ENCODE data around the gene NT5DC1.

Gene NT5DC1

DNA sequence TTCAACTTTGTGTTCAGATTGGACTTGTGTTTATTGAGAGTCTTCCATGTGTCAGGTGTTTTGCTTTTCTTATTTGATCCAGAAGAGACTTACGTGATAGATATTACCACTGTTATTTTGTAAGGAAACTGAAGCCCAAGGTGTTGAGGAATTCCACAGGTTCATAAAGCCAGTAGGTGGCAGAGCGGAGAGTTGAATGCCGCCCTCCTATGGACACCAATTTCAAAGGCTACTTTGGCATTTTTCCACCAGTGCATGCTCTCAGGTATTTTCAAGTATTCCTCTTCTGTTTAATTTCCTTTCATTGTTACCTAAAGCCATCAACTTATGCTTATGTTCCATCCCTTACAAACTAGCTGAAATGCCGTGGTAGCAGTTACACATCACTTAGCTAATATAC is 39.3 kb downstream of the NT5DC1 start:
- no peak for DNase-seq (ENCODE audit: low spot score)

DNA sequence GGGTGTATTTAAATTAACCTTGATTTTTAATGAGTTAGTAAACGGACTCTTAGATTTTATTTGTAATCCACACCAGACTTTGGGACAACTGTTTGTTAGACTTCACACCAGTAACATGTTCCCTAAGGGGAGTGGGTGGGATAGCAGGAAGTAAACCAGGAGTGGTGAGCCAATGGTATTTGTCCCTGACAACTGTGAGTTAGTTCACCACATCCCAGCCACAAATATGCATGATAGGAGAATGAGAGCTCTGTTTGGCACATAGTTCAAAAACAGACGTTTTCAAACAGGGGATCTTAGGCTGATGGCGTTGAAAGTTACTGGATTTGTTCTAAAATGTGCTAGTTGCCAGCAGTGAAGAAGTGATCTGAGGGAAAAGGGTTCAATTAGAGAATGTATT is 44.0 kb downstream of the NT5DC1 start:
- no peak for DNase-seq (ENCODE audit: low spot score)

- no peak for DNase-seq (ENCODE audit: low spot score)
These were observed 45.4 kb downstream of the NT5DC1 start for GRCh38 chr6:116145803-116146675.

- DNase-seq (ENCODE audit: low spot score) = no peak
These were observed 52.0 kb downstream of the NT5DC1 start for GRCh38 chr6:116152620-116153019.

GRCh38 chr6:116154887-116155286 is 54.2 kb downstream of the NT5DC1 start:
- no peak for DNase-seq (ENCODE audit: low spot score)

- DNase-seq (ENCODE audit: low spot score) = no peak
These were observed 56.0 kb downstream of the NT5DC1 start for GRCh38 chr6:116156405-116157326.

DNA sequence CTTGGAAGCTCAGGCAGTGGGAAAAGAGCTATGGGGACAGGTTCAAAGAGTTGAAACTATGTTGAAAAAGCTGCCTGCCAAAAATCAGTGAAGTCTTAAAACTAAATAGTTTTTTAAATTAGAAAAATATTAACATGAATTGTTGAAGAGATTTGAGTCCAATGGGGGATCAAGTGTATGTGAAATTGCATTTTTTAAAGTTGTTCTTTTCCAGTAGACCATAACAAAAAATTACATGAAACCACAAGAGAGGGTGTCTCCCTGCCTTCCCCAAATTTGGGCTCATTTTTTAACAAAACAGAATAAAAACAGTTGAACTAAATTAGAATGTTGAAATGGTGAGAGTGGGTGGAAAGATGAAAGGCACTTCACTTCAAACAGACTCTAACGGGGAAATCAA is 56.7 kb downstream of the NT5DC1 start:
- DNase-seq (ENCODE audit: low spot score) = no peak

DNA sequence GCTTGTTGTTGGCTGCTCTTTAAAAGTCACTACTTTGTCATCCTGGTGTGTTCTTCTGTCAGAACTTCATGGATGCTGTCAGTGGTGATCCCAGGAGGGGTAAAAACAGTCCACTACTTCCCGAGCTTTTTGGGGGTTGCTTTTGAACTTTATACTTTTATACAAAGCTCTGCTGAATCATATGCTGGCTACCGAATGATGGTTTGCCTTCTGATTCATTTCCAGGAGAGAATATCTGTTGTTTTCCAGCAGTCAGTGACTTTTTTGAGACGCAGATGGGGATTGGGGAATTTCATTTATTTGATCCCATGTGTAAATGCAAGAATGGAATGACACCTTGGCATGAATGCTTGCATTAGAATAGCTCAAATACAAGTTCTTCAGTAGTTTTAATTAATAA is 58.0 kb downstream of the NT5DC1 start:
- no peak for DNase-seq (ENCODE audit: low spot score)

GRCh38 chr6:116159782-116160524 is 59.3 kb downstream of the NT5DC1 start:
- no peak for DNase-seq (ENCODE audit: low spot score)

DNA sequence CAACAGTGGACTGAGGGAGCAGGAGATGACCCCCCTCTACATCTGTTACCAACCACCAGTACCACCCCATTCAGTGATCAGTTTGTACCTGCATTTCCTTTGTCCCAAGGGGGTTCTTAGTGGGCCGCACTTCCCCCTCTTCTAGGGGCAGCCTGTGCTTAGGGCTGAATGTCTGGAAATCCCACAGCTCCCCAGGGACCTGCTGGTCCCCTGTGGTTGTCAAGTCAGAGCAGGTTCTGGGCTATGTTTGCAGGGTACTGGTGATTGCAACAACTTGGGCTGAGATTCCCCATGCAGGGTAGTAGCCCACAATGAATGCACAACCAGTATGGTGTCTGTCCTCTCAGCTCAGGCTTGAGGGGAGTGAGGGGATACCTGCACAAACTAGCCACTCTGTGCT is 64.9 kb downstream of the NT5DC1 start:
- DNase-seq (ENCODE audit: low spot score) = no peak

DNA sequence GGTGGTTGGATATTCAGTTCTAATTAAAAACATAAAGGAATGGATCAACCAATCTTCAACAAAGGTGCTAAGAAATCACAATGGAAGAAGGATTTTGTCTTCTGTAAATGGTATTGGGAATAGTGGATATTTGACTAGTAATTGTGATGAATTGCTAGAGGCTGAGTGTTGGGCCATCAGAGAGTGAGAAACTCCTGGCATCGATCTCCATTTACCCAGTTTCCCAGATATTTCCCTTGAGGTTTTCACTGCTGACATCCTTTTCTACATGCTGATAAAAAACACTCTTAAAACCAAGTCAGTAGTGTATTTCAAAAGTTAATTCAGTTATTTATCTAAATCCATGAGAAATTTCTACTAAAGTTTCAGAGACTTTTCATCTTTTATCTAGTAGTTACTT is 65.7 kb downstream of the NT5DC1 start:
- no peak for DNase-seq (ENCODE audit: low spot score)

DNA sequence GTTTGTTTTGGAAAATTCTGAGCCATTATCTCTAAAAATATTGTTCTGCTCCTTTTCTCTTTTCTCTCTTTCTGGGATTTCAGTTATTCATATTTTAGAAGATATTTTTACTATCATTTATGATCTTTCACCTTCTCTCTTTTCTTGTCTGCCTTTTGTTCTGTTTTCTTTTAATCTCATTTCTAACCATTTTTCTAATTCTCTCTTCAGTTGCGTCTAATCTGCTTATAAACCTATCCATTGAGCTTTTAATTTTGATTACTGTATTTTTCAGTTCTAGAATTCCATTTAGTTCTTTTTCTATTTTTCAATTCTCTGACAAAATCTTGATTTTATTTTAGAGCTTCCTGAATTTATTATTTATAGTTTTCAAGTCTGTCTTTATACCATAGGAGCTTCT is 67.5 kb downstream of the NT5DC1 start:
- DNase-seq (ENCODE audit: low spot score) = no peak

DNA sequence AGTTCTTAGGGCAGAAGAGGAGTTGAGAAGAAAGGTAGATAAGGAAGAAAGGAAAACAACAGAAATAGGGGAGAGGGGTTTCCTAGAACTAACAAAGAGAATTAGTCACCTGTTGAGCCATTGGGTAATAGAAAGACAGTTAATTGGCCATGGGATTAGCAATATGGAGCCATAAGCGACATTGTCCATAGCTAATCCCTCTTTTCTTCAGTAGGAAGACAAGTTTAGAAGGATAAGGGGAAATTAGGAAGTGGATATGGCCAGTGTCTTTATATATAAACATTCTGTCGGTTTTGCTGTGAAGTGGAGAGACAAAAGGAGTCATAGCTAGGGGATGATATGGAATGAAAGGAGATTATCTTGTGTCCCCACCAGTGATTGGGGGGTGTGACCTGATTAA is 69.2 kb downstream of the NT5DC1 start:
- no peak for DNase-seq (ENCODE audit: low spot score)

DNA sequence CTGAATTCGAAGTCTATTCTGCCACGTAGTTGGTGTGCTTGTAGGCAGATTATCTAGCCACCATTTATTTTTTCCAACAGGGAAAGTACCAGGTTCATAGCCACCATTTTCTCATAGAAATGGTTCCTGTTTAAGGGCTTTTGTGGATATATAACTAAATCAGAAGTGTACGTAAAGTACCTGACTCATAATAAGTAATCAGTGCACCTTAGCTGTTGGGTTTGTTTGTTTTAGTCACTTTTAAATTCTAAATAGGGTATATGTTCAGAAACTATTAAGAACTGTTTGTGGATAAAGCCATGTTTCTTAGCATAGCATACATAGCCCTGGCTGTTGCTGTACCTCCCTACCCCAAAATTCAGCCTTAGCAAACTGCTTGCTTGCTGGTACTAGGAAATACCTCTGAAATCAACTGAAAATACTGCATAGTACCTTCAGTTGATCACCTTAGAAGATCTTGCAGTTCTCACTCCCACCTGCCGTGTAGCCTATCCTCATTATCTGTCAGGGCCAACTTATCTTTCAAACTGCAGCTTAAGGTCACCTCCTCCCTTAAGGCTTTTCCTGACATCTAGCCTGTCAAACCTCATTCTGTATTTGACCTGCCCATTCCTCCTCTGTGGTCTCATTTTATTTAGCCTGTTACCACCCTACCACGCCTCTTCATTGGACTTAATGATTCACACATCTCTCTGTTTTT is 69.9 kb downstream of the NT5DC1 start:
- DNase-seq (ENCODE audit: low spot score) = no peak

- DNase-seq (ENCODE audit: low spot score) = no peak
These were observed 73.3 kb downstream of the NT5DC1 start for GRCh38 chr6:116173928-116174327.

DNA sequence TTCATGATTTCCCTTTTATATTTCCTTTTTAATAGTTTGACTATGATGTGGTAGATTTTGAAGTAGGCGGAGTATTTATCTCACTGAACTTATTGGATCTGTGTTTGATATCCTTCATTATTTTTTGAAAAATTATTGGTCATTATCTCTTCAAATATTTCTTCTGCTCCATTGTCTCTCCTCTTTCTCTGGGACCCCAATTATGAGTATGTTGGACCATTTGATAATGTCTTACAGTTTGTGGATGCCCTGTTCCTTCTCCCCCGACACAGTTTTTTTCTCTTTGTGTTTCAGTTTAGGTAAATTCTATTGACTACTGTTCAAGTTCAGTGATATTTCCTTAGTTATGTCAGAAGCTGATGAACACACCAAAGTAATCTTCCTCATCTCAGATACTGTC is 74.7 kb downstream of the NT5DC1 start:
- no peak for DNase-seq (ENCODE audit: low spot score)

- DNase-seq (ENCODE audit: low spot score) = no peak
These were observed 75.9 kb downstream of the NT5DC1 start for GRCh38 chr6:116176596-116176995.

- DNase-seq (ENCODE audit: low spot score) = no peak
These were observed 79.7 kb downstream of the NT5DC1 start for GRCh38 chr6:116180375-116180774.

DNA sequence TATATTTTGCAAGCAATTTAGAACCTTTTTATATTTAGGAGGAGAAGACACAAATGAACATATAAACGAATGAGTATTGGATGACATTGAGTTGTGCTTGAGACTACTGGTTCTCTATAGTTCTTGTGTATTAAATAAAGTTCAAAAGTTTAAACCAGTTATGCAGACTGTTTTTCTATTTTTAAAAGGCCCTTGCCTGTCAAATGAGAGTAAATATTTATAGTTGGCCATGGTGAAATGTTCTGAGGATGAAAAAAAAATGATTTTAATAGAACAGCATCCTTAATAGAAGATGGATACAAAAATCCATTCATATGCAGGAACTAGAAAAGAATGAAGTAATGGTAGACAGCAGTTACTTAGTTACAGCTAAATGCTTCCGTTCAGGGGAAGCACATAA is 88.8 kb downstream of the NT5DC1 start:
- no peak for DNase-seq (ENCODE audit: low spot score)

- DNase-seq (ENCODE audit: low spot score) = no peak
These were observed 89.9 kb downstream of the NT5DC1 start for GRCh38 chr6:116190550-116190949.

GRCh38 chr6:116191881-116192280 is 91.2 kb downstream of the NT5DC1 start:
- DNase-seq (ENCODE audit: low spot score) = no peak

GRCh38 chr6:116192786-116193185 is 92.1 kb downstream of the NT5DC1 start:
- DNase-seq (ENCODE audit: low spot score) = no peak

Data from RKO (cell line).